ENCODE data around the gene VAC14.
"Not testable (repeated sequence)": the region's sequence is repeated elsewhere in the genome, so short reads cannot be mapped to it uniquely, and the experiment has no call there.

VAC14 gene

GRCh38 chr16:70800781-70801480 lies at the start of gene VAC14:
TSS of gene VAC14 (minus strand) at chr16:70801158. CDS start at chr16:70800900, 258 bp downstream.
- H3K4me1 ChIP-seq (ENCODE audit: control insufficient read depth, insufficient read depth, low read length): peaks cover 5% of the 10 kb centered on the region
- no peaks in the 10 kb centered on the region for H3K36me3 ChIP-seq (ENCODE audit: control insufficient read depth, insufficient read depth, low read length)
- H3K4me3 ChIP-seq (ENCODE audit: low read length): peak within 1 kb of the TSS; percentile 67
- peak within 1 kb of the TSS; percentile 16 for H3K9ac ChIP-seq (ENCODE audit: low read length)
- no peak within 1 kb of the TSS for H3K27ac ChIP-seq (ENCODE audit: low read depth, low read length)
- no peaks in the 10 kb centered on the region for H3K27me3 ChIP-seq (ENCODE audit: control insufficient read depth, insufficient read depth, low read length)

- H3K4me3 ChIP-seq (ENCODE audit: low read length); H3K36me3 ChIP-seq (ENCODE audit: control insufficient read depth, insufficient read depth, low read length); H3K27ac ChIP-seq (ENCODE audit: low read depth, low read length); H3K27me3 ChIP-seq (ENCODE audit: control insufficient read depth, insufficient read depth, low read length); H3K9ac ChIP-seq (ENCODE audit: low read length); H3K4me1 ChIP-seq (ENCODE audit: control insufficient read depth, insufficient read depth, low read length): not testable (repeated sequence)
These were observed 22.6 kb upstream of the VAC14 start for GRCh38 chr16:70823498-70824118.

- H3K4me3 ChIP-seq (ENCODE audit: low read length); H3K9ac ChIP-seq (ENCODE audit: low read length); H3K27me3 ChIP-seq (ENCODE audit: control insufficient read depth, insufficient read depth, low read length); H3K27ac ChIP-seq (ENCODE audit: low read depth, low read length); H3K36me3 ChIP-seq (ENCODE audit: control insufficient read depth, insufficient read depth, low read length); H3K4me1 ChIP-seq (ENCODE audit: control insufficient read depth, insufficient read depth, low read length): not testable (repeated sequence)
These were observed 21.8 kb upstream of the VAC14 start for GRCh38 chr16:70822734-70823133.

- H3K4me1 ChIP-seq (ENCODE audit: control insufficient read depth, insufficient read depth, low read length); H3K36me3 ChIP-seq (ENCODE audit: control insufficient read depth, insufficient read depth, low read length); H3K27ac ChIP-seq (ENCODE audit: low read depth, low read length); H3K9ac ChIP-seq (ENCODE audit: low read length); H3K4me3 ChIP-seq (ENCODE audit: low read length); H3K27me3 ChIP-seq (ENCODE audit: control insufficient read depth, insufficient read depth, low read length): not testable (repeated sequence)
These were observed 17.1 kb upstream of the VAC14 start for GRCh38 chr16:70818088-70818487.

DNA sequence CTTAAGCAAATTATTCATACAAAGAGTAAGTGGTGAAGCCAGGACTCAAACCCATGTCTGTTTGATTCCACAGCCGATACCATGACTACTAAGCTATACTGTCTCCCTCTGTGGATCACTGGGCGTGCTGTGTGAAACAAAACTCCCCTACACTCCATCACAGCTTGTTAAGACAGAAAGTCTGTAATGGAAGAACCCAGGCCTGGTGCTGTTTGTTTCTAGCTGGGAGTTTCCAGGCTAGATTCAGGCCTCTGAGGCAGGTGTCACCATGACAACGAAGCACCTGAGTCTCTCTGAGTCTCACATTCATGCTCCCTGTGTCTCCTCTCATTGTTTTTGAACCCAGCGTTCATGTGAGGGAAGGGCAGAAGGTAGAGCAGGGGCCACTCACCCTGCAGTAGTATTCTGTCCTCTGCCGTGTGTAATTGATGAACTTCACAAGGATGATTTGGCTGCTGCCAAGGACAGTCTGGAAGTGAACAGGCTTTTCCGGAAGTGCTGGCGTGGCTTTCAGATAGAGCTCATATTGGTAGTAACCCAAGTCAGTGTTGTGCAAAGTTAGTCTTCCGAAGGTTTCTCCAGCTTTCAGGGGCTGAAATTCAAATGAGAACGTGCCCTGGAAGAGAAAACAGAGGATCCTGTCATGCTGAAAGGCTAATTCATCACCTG lies 8.6 kb upstream of the VAC14 start:
- H3K9ac ChIP-seq (ENCODE audit: low read length): no peak overlapping the region
- H3K27me3 ChIP-seq (ENCODE audit: control insufficient read depth, insufficient read depth, low read length): no peaks in the 10 kb centered on the region
- no peaks in the 10 kb centered on the region for H3K4me1 ChIP-seq (ENCODE audit: control insufficient read depth, insufficient read depth, low read length)
- H3K27ac ChIP-seq (ENCODE audit: low read depth, low read length): no peak overlapping the region
- H3K36me3 ChIP-seq (ENCODE audit: control insufficient read depth, insufficient read depth, low read length): no peaks in the 10 kb centered on the region
- H3K4me3 ChIP-seq (ENCODE audit: low read length): no peak overlapping the region

GRCh38 chr16:70808371-70808770 lies 7.4 kb upstream of the VAC14 start:
- H3K36me3 ChIP-seq (ENCODE audit: control insufficient read depth, insufficient read depth, low read length): no peaks in the 10 kb centered on the region
- H3K4me3 ChIP-seq (ENCODE audit: low read length): no peak overlapping the region
- H3K27me3 ChIP-seq (ENCODE audit: control insufficient read depth, insufficient read depth, low read length): no peaks in the 10 kb centered on the region
- H3K4me1 ChIP-seq (ENCODE audit: control insufficient read depth, insufficient read depth, low read length): no peaks in the 10 kb centered on the region
- H3K27ac ChIP-seq (ENCODE audit: low read depth, low read length): no peak overlapping the region
- H3K9ac ChIP-seq (ENCODE audit: low read length): no peak overlapping the region

DNA sequence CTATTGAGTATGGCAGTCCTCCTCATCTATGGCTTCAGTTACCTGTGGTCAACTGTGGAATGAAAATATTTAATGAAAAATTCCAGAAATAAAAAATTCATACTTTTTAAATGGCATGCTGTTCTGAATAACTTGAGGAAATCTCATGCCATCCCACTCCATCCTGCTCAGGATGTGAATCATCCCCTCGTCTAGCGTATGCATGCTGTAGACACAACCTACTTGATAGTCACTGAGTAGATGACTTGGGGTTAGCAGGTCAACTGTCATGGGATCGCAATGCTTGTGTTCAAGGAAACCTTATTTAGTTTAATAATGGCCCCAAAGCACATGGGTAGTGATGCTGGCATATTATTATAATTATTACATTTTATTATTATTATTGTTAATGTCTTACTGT lies 4.8 kb upstream of the VAC14 start:
- Histone ChIP-seq H3K4me1 (ENCODE audit: control insufficient read depth, insufficient read depth, low read length) (no peaks in the 10 kb centered on the region), H3K27ac (ENCODE audit: low read depth, low read length) (no peak overlapping the region), H3K36me3 (ENCODE audit: control insufficient read depth, insufficient read depth, low read length) (no peaks in the 10 kb centered on the region), H3K4me3 (ENCODE audit: low read length) (no peak overlapping the region), H3K27me3 (ENCODE audit: control insufficient read depth, insufficient read depth, low read length) (no peaks in the 10 kb centered on the region), H3K9ac (ENCODE audit: low read length) (no peak overlapping the region)

- H3K27me3 ChIP-seq (ENCODE audit: control insufficient read depth, insufficient read depth, low read length): no peaks in the 10 kb centered on the region
- no peak overlapping the region for H3K9ac ChIP-seq (ENCODE audit: low read length)
- no peaks in the 10 kb centered on the region for H3K36me3 ChIP-seq (ENCODE audit: control insufficient read depth, insufficient read depth, low read length)
- no peak overlapping the region for H3K27ac ChIP-seq (ENCODE audit: low read depth, low read length)
- no peak overlapping the region for H3K4me3 ChIP-seq (ENCODE audit: low read length)
- H3K4me1 ChIP-seq (ENCODE audit: control insufficient read depth, insufficient read depth, low read length): peaks cover 1% of the 10 kb centered on the region
These were observed 4.4 kb upstream of the VAC14 start for GRCh38 chr16:70805380-70805779.

- no peaks in the 10 kb centered on the region for H3K36me3 ChIP-seq (ENCODE audit: control insufficient read depth, insufficient read depth, low read length)
- no peak overlapping the region for H3K27ac ChIP-seq (ENCODE audit: low read depth, low read length)
- H3K4me1 ChIP-seq (ENCODE audit: control insufficient read depth, insufficient read depth, low read length): peaks cover 5% of the 10 kb centered on the region
- no peak overlapping the region for H3K4me3 ChIP-seq (ENCODE audit: low read length)
- H3K27me3 ChIP-seq (ENCODE audit: control insufficient read depth, insufficient read depth, low read length): no peaks in the 10 kb centered on the region
- H3K9ac ChIP-seq (ENCODE audit: low read length): no peak overlapping the region
These were observed 3.8 kb upstream of the VAC14 start for GRCh38 chr16:70804734-70805169.

DNA sequence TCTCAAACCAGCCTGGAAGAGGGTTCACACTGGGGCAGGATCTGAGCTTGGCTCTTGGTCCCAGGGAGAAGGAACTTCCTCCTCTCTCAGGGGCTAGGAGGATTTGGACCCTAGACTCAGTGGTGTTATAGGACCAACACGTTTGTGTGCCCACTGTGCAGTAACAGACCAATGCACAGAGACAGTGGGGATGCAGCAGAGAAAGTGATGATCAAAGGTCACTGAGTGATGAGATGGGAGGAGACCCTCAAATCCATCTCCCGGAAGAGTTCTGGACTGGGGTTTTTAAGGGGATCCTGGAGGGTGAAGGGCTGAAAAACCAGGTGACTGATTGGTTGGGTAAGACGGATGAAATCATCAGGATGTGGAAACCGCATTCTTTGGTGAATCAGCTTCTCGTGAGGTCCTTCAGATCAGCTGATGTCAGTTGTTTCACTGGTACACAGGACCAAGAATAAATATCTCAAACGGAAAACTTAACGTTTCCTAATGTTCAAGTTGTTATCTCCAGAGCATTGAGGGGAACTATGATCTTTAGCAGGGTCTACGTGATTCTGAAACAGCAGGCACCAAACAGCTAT lies 3.3 kb upstream of the VAC14 start:
- Histone ChIP-seq H3K4me3 (ENCODE audit: low read length) (no peak overlapping the region), H3K27me3 (ENCODE audit: control insufficient read depth, insufficient read depth, low read length) (no peaks in the 10 kb centered on the region), H3K9ac (ENCODE audit: low read length) (no peak overlapping the region), H3K4me1 (ENCODE audit: control insufficient read depth, insufficient read depth, low read length) (peaks cover 5% of the 10 kb centered on the region), H3K36me3 (ENCODE audit: control insufficient read depth, insufficient read depth, low read length) (no peaks in the 10 kb centered on the region), H3K27ac (ENCODE audit: low read depth, low read length) (no peak overlapping the region)

DNA sequence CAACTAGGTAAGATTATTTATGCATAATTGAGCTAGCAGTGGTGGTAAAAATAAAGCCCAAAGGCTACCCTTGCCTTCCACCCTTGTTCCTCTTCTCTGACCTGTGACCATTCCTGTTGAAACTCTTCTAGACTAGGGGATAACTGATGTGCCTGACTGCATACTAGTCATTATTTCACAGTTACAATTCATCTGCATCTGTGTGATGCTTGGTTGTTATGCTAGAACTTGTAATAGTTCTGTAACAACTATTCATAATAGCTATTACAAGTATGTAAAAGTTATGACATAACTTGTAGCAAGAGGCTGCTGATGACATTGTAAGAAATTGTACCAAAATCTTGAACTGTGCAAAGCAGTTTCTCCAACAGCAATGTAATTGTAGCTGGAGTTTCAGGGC lies 2.4 kb upstream of the VAC14 start:
- Histone ChIP-seq H3K27me3 (ENCODE audit: control insufficient read depth, insufficient read depth, low read length) (no peaks in the 10 kb centered on the region), H3K4me3 (ENCODE audit: low read length) (no peak overlapping the region), H3K4me1 (ENCODE audit: control insufficient read depth, insufficient read depth, low read length) (peaks cover 5% of the 10 kb centered on the region), H3K9ac (ENCODE audit: low read length) (no peak overlapping the region), H3K27ac (ENCODE audit: low read depth, low read length) (no peak overlapping the region), H3K36me3 (ENCODE audit: control insufficient read depth, insufficient read depth, low read length) (no peaks in the 10 kb centered on the region)

DNA sequence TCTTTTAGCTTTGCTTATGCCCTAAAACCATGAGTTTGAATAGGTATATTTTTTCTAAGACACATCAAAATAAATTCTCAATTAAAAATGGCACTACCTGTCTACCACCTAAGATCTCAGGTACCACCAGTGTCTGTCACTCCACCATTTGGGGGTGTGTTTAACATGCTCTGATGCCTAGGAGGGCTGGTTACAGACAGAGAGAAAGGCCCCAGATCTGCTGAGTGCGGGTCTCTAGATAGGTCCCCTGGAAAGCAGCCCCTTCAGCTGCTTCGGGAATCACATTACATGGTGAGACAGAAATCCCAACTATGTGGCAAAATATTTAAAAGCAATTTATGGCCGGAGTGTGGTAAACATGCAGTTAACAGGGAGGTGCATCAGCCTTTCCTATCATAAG lies 653 bp upstream of the VAC14 start:
- H3K27me3 ChIP-seq (ENCODE audit: control insufficient read depth, insufficient read depth, low read length): no peaks in the 10 kb centered on the region
- no peak overlapping the region for H3K27ac ChIP-seq (ENCODE audit: low read depth, low read length)
- H3K9ac ChIP-seq (ENCODE audit: low read length): no peak overlapping the region
- H3K4me3 ChIP-seq (ENCODE audit: low read length): peak overlapping the region; percentile 67
- H3K4me1 ChIP-seq (ENCODE audit: control insufficient read depth, insufficient read depth, low read length): peaks cover 5% of the 10 kb centered on the region
- no peaks in the 10 kb centered on the region for H3K36me3 ChIP-seq (ENCODE audit: control insufficient read depth, insufficient read depth, low read length)

Data from rectal smooth muscle tissue (tissue), 1 donor.